Panc1 (cell line): ENCODE results near the gene CACNA2D3.

Experiments
- POLR2AphosphoS5 ChIP-seq: IDR thresholded peaks from 2 replicates; pipeline ENCODE4 v1.6.1; 2012; ENCODE audit warnings: mild to moderate bottlenecking, low read depth, low read length, moderate library complexity
- TF ChIP-seq, protein P1 (sequence below): fragments of 450-650 bp; IDR thresholded peaks from 2 replicates; pipeline ENCODE4 v1.5.1; 2017; ENCODE audit warnings: mild to moderate bottlenecking

DNA sequence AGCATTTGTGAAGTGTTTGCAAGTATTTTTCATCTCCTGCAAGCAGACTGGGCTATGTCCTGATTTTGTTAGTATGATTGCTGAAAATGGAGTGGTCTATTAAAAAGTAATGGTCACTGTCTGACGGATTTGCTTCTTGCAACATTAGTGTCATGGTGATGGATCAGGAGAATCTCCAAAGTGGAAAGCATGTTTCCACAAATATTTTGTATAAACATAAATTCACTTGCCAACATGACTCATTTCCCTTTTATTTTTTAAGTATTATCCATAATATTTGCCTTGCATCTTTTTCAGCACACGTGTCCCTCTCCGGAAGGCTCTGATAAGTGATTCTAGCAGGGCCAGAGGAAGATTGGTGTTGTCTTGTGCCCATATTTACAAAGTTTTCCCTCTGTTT is 27.4 kb upstream of the CACNA2D3 start:
- TF ChIP-seq, protein P1, sequence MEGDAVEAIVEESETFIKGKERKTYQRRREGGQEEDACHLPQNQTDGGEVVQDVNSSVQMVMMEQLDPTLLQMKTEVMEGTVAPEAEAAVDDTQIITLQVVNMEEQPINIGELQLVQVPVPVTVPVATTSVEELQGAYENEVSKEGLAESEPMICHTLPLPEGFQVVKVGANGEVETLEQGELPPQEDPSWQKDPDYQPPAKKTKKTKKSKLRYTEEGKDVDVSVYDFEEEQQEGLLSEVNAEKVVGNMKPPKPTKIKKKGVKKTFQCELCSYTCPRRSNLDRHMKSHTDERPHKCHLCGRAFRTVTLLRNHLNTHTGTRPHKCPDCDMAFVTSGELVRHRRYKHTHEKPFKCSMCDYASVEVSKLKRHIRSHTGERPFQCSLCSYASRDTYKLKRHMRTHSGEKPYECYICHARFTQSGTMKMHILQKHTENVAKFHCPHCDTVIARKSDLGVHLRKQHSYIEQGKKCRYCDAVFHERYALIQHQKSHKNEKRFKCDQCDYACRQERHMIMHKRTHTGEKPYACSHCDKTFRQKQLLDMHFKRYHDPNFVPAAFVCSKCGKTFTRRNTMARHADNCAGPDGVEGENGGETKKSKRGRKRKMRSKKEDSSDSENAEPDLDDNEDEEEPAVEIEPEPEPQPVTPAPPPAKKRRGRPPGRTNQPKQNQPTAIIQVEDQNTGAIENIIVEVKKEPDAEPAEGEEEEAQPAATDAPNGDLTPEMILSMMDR = no peak
- TF ChIP-seq POLR2AphosphoS5 = no peak
